ENCODE measurements around the gene ITPKA. TPM values are rescaled to one million over a fixed set of nuclear protein-coding genes. Genes with fewer than 3 reads are reported as not detected.

Gene ITPKA
- 1 to 10 TPM in 1 of 4 donors, under 1 TPM in 1, not detected in 2; 0.41 to 1.3 TPM for total RNA-seq

GRCh38 chr15:41493205-41493901 lies at the start of gene ITPKA:
Gene ITPKA, plus strand, starts transcription at chr15:41493874. Its CDS starts 54 bp downstream, at chr15:41493928.
- TF ChIP-seq POLR2A (IDR thresholded peaks at IDR 0.05) (no peak), CTCF (IDR thresholded peaks at IDR 0.05) (no peak)
- DNase-seq = peak; percentile 45 to 65
- peaks cover 0 to 17% of the 10 kb centered on the region in 2 donors for H3K27me3 ChIP-seq
- peak within 1 kb of the TSS; percentile 29 to 46 for H3K27ac ChIP-seq
- H3K36me3 ChIP-seq = no peaks in the 10 kb centered on the region
- peaks cover 8 to 10% of the 10 kb centered on the region in 2 donors for H3K4me1 ChIP-seq
- H3K9me3 ChIP-seq = no peaks in the 10 kb centered on the region
- H3K4me3 ChIP-seq = peak within 1 kb of the TSS; percentile 48 to 67
- intact Hi-C loops (cut with DNase I; ENCODE audit: low total_unique reads) = no loop called here

- intact Hi-C loops (cut with DNase I; ENCODE audit: low total_unique reads) = no loop called here
- no peak for DNase-seq
- Histone ChIP-seq H3K9me3 (no peaks in the 10 kb centered on the region), H3K36me3 (no peaks in the 10 kb centered on the region), H3K27me3 (no peaks in the 10 kb centered on the region), H3K4me1 (no peaks in the 10 kb centered on the region), H3K4me3 (no peak overlapping the region), H3K27ac (no peak overlapping the region)
- no peak for TF ChIP-seq POLR2A (IDR thresholded peaks at IDR 0.05)
- TF ChIP-seq CTCF (IDR thresholded peaks at IDR 0.05) = no peak
These were observed 48.3 kb upstream of the ITPKA start for GRCh38 chr15:41445399-41445798.

GRCh38 chr15:41462084-41462795 lies 31.4 kb upstream of the ITPKA start:
- no peaks in the 10 kb centered on the region for H3K36me3 ChIP-seq
- DNase-seq = no peak
- H3K4me3 ChIP-seq = no peak overlapping the region
- H3K9me3 ChIP-seq = no peaks in the 10 kb centered on the region
- no peak overlapping the region for H3K27ac ChIP-seq
- TF ChIP-seq POLR2A (IDR thresholded peaks at IDR 0.05) (no peak), CTCF (IDR thresholded peaks at IDR 0.05) (no peak)
- H3K27me3 ChIP-seq = no peaks in the 10 kb centered on the region
- intact Hi-C loops (cut with DNase I; ENCODE audit: low total_unique reads) = no loop called here
- no peaks in the 10 kb centered on the region for H3K4me1 ChIP-seq

GRCh38 chr15:41464889-41465580 lies 28.6 kb upstream of the ITPKA start:
- DNase-seq = no peak
- intact Hi-C loops (cut with DNase I; ENCODE audit: low total_unique reads) = no loop called here
- Histone ChIP-seq H3K36me3 (no peaks in the 10 kb centered on the region), H3K27me3 (no peaks in the 10 kb centered on the region), H3K4me1 (no peaks in the 10 kb centered on the region), H3K9me3 (no peaks in the 10 kb centered on the region), H3K27ac (no peak overlapping the region), H3K4me3 (no peak overlapping the region)
- TF ChIP-seq POLR2A (IDR thresholded peaks at IDR 0.05) (no peak), CTCF (IDR thresholded peaks at IDR 0.05) (no peak)
